OCI-LY1 (cell line): Measurements from ENCODE around the gene PDHX.

Experiments used
- H2AFZ ChIP-seq: fragments of 200-600 bp; sonication (generic), shearing (Covaris generic); 2 replicates; pipeline ENCODE4 v1.6.0; 2014; ENCODE audit warnings: antibody characterized with exemption, mild to moderate bottlenecking, low read length
- H3F3A ChIP-seq: fragments of 200-600 bp; sonication (generic), shearing (Covaris generic); 2 replicates; pipeline ENCODE4 v1.6.0; 2014; ENCODE audit warnings: mild to moderate bottlenecking, antibody characterized with exemption, low read length, moderate library complexity; ENCODE audit not compliant: insufficient read depth
- H3K27ac ChIP-seq: fragments of 200-600 bp; sonication (generic); 2 replicates; pipeline ENCODE4 v1.5.1; 2014; ENCODE audit warnings: low read length, mixed run types, mild to moderate bottlenecking, low read depth; ENCODE audit not compliant: poor library complexity, severe bottlenecking
- H3K27me3 ChIP-seq: fragments of 200-600 bp; sonication (generic); 2 replicates; pipeline ENCODE4 v1.6.0; 2014; ENCODE audit warnings: antibody characterized with exemption, mild to moderate bottlenecking, low read length, moderate library complexity; ENCODE audit not compliant: insufficient read depth
- H3K36me3 ChIP-seq: fragments of 200-600 bp; sonication (generic); 2 replicates; pipeline ENCODE4 v1.6.1; 2014; ENCODE audit warnings: mild to moderate bottlenecking, antibody characterized with exemption, low read length, moderate library complexity, mixed read lengths; ENCODE audit not compliant: insufficient read depth
- H3K4me1 ChIP-seq: fragments of 200-600 bp; sonication (generic); 2 replicates; pipeline ENCODE4 v1.5.1; 2014; ENCODE audit warnings: mild to moderate bottlenecking, low read length, moderate library complexity; ENCODE audit not compliant: insufficient read depth, severe bottlenecking
- H3K4me2 ChIP-seq: fragments of 200-600 bp; sonication (generic), shearing (Covaris generic); 2 replicates; pipeline ENCODE4 v1.6.1; 2014; ENCODE audit warnings: low read length
- H3K4me3 ChIP-seq: fragments of 200-600 bp; sonication (generic); 2 replicates; pipeline ENCODE4 v1.5.1; 2014; ENCODE audit warnings: low read length, low read depth, mild to moderate bottlenecking, mixed read lengths; ENCODE audit not compliant: poor library complexity, severe bottlenecking
- H3K79me2 ChIP-seq: fragments of 200-600 bp; shearing (Covaris generic); 2 replicates; pipeline ENCODE4 v1.6.1; 2016; ENCODE audit warnings: mixed run types, low read length, mixed read lengths; ENCODE audit not compliant: insufficient read depth
- H3K9ac ChIP-seq: fragments of 200-600 bp; sonication (generic), shearing (Covaris generic); 2 replicates; pipeline ENCODE4 v1.6.1; 2014; ENCODE audit warnings: mild to moderate bottlenecking, low read length, mixed read lengths
- H3K9me2 ChIP-seq: fragments of 200-600 bp; sonication (generic), shearing (Covaris generic); 2 replicates; pipeline ENCODE4 v1.6.1; 2014; ENCODE audit warnings: low read depth, mild to moderate bottlenecking, low read length, mixed read lengths
- H3K9me3 ChIP-seq: fragments of 200-600 bp; shearing (Covaris generic); 2 replicates; pipeline ENCODE4 v1.6.1; 2014; ENCODE audit warnings: low read length, mixed read lengths
- H4K20me1 ChIP-seq: fragments of 200-600 bp; sonication (generic), shearing (Covaris generic); 2 replicates; pipeline ENCODE4 v1.6.0; 2016; ENCODE audit warnings: mild to moderate bottlenecking, low read length; ENCODE audit not compliant: insufficient read depth
- EZH2 ChIP-seq: fragments of 200-600 bp; sonication (generic), shearing (Covaris generic); IDR thresholded peaks from 2 replicates; pipeline ENCODE4 v1.8.0; 2017; ENCODE audit warnings: borderline replicate concordance, mixed run types, mild to moderate bottlenecking, antibody characterized with exemption, low read length, moderate library complexity, mixed read lengths
- TF ChIP-seq, protein P1 (sequence below): fragments of 200-600 bp; sonication (generic), shearing (Covaris generic); IDR thresholded peaks from 2 replicates; pipeline ENCODE4 v1.5.1; 2017; ENCODE audit warnings: mild to moderate bottlenecking, antibody characterized with exemption, low read length, moderate library complexity, mixed read lengths

Gene PDHX

DNA sequence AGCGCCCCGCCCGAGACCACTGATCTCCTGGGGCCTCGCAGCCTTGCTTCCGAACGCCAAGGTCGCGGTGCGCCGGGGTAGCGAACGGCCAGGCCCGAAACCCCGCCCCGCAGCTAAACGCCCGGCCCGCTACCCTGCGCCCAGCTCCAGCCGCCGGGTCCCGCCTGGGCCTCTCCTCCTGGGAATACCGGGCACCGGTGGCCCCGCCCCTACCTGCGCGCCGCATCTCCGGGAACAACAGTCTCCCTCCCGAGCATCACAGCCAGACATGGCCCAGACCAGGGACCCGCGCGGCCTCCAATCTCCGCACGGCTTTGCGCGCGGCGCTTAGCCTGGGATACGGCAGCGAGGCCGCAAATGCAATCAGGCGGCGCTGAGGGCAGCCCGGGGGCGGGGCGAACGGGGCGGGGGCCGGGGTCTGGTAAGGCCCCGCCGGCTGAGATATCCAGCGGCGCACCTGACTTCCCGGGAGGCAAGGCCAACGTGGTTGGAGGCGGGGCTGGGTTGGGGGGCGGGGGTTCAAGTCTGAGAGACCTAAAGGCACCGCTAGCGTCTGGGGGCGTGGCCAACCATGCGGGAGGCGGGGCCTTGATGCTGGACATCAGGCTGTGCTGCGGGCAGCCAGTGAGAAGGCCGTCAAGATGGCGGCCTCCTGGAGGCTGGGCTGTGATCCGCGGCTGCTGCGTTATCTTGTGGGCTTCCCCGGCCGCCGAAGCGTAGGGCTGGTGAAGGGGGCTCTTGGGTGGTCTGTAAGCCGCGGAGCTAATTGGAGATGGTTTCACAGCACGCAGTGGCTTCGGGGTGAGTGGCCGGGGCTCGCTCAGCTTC lies at the start of gene PDHX, which contains the start of gene APIP:
Gene PDHX (plus strand): TSS at position 604 of the 828 bp plus-strand sequence. CDS start 38 bp downstream, at position 642.
Gene APIP (minus strand): TSS at position 365 of the 828 bp plus-strand sequence. CDS start 95 bp downstream, at position 270.
- Histone ChIP-seq H3K27me3 (no peaks in the 10 kb centered on the region), H3K9ac (peak within 1 kb of the TSS; percentile 96), H3K4me3 (peak within 1 kb of the TSS; percentile 94), H3F3A (no peaks in the 10 kb centered on the region), H3K27ac (peak within 1 kb of the TSS; percentile 64), H4K20me1 (no peaks in the 10 kb centered on the region), H3K9me2 (no peaks in the 10 kb centered on the region), H3K4me1 (peaks cover 33% of the 10 kb centered on the region), H3K79me2 (peaks cover 30% of the 10 kb centered on the region), H3K4me2 (peak within 1 kb of the TSS; percentile 88), H3K9me3 (no peaks in the 10 kb centered on the region), H3K36me3 (peaks cover 16% of the 10 kb centered on the region), H2AFZ (peak within 1 kb of the TSS; percentile 5; the same call in 1 of the 2 replicates)
- TF ChIP-seq, protein P1, sequence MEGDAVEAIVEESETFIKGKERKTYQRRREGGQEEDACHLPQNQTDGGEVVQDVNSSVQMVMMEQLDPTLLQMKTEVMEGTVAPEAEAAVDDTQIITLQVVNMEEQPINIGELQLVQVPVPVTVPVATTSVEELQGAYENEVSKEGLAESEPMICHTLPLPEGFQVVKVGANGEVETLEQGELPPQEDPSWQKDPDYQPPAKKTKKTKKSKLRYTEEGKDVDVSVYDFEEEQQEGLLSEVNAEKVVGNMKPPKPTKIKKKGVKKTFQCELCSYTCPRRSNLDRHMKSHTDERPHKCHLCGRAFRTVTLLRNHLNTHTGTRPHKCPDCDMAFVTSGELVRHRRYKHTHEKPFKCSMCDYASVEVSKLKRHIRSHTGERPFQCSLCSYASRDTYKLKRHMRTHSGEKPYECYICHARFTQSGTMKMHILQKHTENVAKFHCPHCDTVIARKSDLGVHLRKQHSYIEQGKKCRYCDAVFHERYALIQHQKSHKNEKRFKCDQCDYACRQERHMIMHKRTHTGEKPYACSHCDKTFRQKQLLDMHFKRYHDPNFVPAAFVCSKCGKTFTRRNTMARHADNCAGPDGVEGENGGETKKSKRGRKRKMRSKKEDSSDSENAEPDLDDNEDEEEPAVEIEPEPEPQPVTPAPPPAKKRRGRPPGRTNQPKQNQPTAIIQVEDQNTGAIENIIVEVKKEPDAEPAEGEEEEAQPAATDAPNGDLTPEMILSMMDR, result no peak
- no peak for TF ChIP-seq EZH2

DNA sequence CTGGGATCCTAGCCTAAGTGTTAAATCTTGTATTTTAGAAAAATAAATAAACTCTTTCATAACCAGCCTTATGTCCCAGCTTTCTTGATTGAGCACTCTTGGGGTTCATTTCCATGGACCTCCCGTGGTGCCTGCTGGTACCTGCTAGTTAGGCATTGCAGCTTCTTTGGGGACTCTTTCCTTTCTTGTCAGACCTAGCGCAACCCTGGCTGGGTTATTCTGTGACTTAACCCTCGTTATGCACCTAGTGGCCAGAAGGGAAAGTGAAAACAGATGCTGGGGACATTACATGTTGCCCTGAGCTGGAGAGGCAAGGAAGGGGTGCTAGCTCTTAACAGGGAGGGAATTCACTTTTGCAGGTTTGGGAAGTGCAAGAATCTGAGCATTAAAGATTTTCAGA lies 47.0 kb upstream of the PDHX start:
- Histone ChIP-seq H2AFZ (no peak overlapping the region), H3K4me1 (no peaks in the 10 kb centered on the region), H3K9ac (no peak overlapping the region), H3K27ac (no peak overlapping the region), H3K79me2 (no peaks in the 10 kb centered on the region), H3K9me3 (no peaks in the 10 kb centered on the region), H3F3A (no peaks in the 10 kb centered on the region), H3K4me2 (no peak overlapping the region), H3K4me3 (no peak overlapping the region), H3K36me3 (no peaks in the 10 kb centered on the region), H3K27me3 (no peaks in the 10 kb centered on the region), H3K9me2 (no peaks in the 10 kb centered on the region), H4K20me1 (no peaks in the 10 kb centered on the region)
- TF ChIP-seq EZH2, result no peak
- TF ChIP-seq, protein P1, result peak; percentile 36; the same call in 1 of the 2 replicates

GRCh38 chr11:34870548-34871196 lies 45.7 kb upstream of the PDHX start:
- H3K9me3 ChIP-seq, result no peaks in the 10 kb centered on the region
- no peak overlapping the region for H3K4me3 ChIP-seq
- no peaks in the 10 kb centered on the region for H3K27me3 ChIP-seq
- H3K79me2 ChIP-seq, result no peaks in the 10 kb centered on the region
- H3K9ac ChIP-seq, result no peak overlapping the region
- H2AFZ ChIP-seq, result no peak overlapping the region
- no peak overlapping the region for H3K4me2 ChIP-seq
- no peaks in the 10 kb centered on the region for H3K9me2 ChIP-seq
- H3K4me1 ChIP-seq, result no peaks in the 10 kb centered on the region
- H4K20me1 ChIP-seq, result no peaks in the 10 kb centered on the region
- H3F3A ChIP-seq, result no peaks in the 10 kb centered on the region
- no peaks in the 10 kb centered on the region for H3K36me3 ChIP-seq
- H3K27ac ChIP-seq, result no peak overlapping the region
- TF ChIP-seq EZH2, result no peak
- TF ChIP-seq, protein P1, result no peak
